Measurements from ENCODE around the gene NACC1. TPM values are rescaled to one million over a fixed set of nuclear protein-coding genes. Genes with fewer than 3 reads are reported as not detected.

NACC1 gene
- total RNA-seq, 1 experiment from 2014 or later: 133 TPM

- H3K4me3 ChIP-seq: no peak overlapping the region
- no peaks in the 10 kb centered on the region for H4K20me1 ChIP-seq (ENCODE audit: insufficient read depth)
- no peaks in the 10 kb centered on the region for H3K79me2 ChIP-seq (ENCODE audit: low read depth)
- intact Hi-C loops (cut with micrococcal nuclease; ENCODE audit: unreplicated experiment): no loop called here
- no TSS peak for BruUV-seq (replicated peaks)
- H3K9me3 ChIP-seq (ENCODE audit: insufficient read depth, low read depth): no peaks in the 10 kb centered on the region
- no peak overlapping the region for H2AFZ ChIP-seq
- no peaks in the 10 kb centered on the region for H3K4me1 ChIP-seq (replicated peaks; ENCODE audit: insufficient read depth)
- no peak overlapping the region for H3K4me2 ChIP-seq
- TF ChIP-seq, protein P1, sequence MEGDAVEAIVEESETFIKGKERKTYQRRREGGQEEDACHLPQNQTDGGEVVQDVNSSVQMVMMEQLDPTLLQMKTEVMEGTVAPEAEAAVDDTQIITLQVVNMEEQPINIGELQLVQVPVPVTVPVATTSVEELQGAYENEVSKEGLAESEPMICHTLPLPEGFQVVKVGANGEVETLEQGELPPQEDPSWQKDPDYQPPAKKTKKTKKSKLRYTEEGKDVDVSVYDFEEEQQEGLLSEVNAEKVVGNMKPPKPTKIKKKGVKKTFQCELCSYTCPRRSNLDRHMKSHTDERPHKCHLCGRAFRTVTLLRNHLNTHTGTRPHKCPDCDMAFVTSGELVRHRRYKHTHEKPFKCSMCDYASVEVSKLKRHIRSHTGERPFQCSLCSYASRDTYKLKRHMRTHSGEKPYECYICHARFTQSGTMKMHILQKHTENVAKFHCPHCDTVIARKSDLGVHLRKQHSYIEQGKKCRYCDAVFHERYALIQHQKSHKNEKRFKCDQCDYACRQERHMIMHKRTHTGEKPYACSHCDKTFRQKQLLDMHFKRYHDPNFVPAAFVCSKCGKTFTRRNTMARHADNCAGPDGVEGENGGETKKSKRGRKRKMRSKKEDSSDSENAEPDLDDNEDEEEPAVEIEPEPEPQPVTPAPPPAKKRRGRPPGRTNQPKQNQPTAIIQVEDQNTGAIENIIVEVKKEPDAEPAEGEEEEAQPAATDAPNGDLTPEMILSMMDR (conservative IDR thresholded peaks at IDR 0.05): no peak
- no peak for TF ChIP-seq EZH2 (IDR thresholded peaks at IDR 0.05; ENCODE audit: low read depth)
- no peak overlapping the region for H3K27ac ChIP-seq
- no peaks in the 10 kb centered on the region for H3K9me2 ChIP-seq (ENCODE audit: insufficient read depth)
- DNase-seq: no peak
- CTCF ChIA-PET: no interaction called here
- H3F3A ChIP-seq (ENCODE audit: insufficient read depth, low read depth): peaks cover 5% of the 10 kb centered on the region
- H3K27me3 ChIP-seq (ENCODE audit: insufficient read depth, low read depth): no peaks in the 10 kb centered on the region
- POLR2A ChIA-PET (ENCODE audit: unreplicated experiment): no interaction called here
- no peaks in the 10 kb centered on the region for H3K36me3 ChIP-seq (ENCODE audit: low read depth)
Measured at GRCh38 chr19:13187419-13187818, 69.4 kb downstream of the NACC1 start.

DNA sequence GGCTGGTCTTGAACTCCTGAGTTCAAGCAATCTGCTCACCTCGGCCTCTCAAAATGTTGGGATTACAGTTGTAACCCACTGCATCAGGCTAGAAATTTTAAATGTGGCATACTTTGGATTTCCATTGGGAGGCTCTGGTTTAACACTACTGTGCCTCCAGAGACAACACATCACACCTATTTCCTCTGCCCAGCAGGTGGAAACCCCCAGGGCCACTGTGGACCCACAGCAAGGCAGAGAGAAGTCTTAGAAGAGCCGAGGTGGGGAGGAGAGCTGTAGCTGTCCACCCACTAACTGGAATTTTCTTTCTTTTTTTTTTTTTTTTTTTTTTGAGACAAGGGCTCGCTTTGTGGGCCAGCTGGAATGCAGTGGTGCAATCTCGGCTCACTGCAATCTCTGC is 71.5 kb downstream of the NACC1 start:
- no peaks in the 10 kb centered on the region for H3K27me3 ChIP-seq (ENCODE audit: insufficient read depth, low read depth)
- H4K20me1 ChIP-seq (ENCODE audit: insufficient read depth): no peaks in the 10 kb centered on the region
- DNase-seq: no peak
- ChIA-PET CTCF (no interaction called here), POLR2A (ENCODE audit: unreplicated experiment) (interaction anchor here (0.6 kb wide), 2 partner anchors 12 to 76 kb away, joined by 5 to 23 read pairs; no protein-coding TSS in a partner anchor)
- no peaks in the 10 kb centered on the region for H3K79me2 ChIP-seq (ENCODE audit: low read depth)
- H3K4me1 ChIP-seq (replicated peaks; ENCODE audit: insufficient read depth): no peaks in the 10 kb centered on the region; the same call in 1 of the 2 replicates
- no TSS peak for BruUV-seq (replicated peaks)
- H3K27ac ChIP-seq: no peak overlapping the region
- intact Hi-C loops (cut with micrococcal nuclease; ENCODE audit: unreplicated experiment): no loop called here
- H3K9me2 ChIP-seq (ENCODE audit: insufficient read depth): no peaks in the 10 kb centered on the region
- H3K4me2 ChIP-seq: no peak overlapping the region
- H3F3A ChIP-seq (ENCODE audit: insufficient read depth, low read depth): peaks cover 5% of the 10 kb centered on the region
- no peak overlapping the region; the same call in 1 of the 2 replicates for H2AFZ ChIP-seq
- no peaks in the 10 kb centered on the region for H3K36me3 ChIP-seq (ENCODE audit: low read depth)
- H3K9me3 ChIP-seq (ENCODE audit: insufficient read depth, low read depth): no peaks in the 10 kb centered on the region
- H3K4me3 ChIP-seq: no peak overlapping the region
- TF ChIP-seq, protein P1 (conservative IDR thresholded peaks at IDR 0.05): no peak
- TF ChIP-seq EZH2 (IDR thresholded peaks at IDR 0.05; ENCODE audit: low read depth): no peak

Other genes starting within 250 kb of the NACC1 start
- 68.4 and 81.0 TPM in 2 replicates for gene DNASE2, start 236.8 kb upstream of the NACC1 start, total RNA-seq (2021)
- 0.22 and 0.25 TPM in 2 replicates for gene KLF1, start 231.1 kb upstream of the NACC1 start, total RNA-seq (2021)
- 23.2 and 27.8 TPM in 2 replicates for gene GCDH, start 227.1 kb upstream of the NACC1 start, total RNA-seq (2021)
- gene SYCE2, start 199.0 kb upstream of the NACC1 start, total RNA-seq (2021): 2.1 and 2.6 TPM in 2 replicates
- 53.7 and 76.5 TPM in 2 replicates for gene FARSA, start 184.6 kb upstream of the NACC1 start, total RNA-seq (2021)
- 606 and 727 TPM in 2 replicates for gene CALR, start 179.7 kb upstream of the NACC1 start, total RNA-seq (2021)
- 186 and 187 TPM in 2 replicates for gene RAD23A, start 172.4 kb upstream of the NACC1 start, total RNA-seq (2021)
- 29.1 and 32.5 TPM in 2 replicates for gene GADD45GIP1, start 161.0 kb upstream of the NACC1 start, total RNA-seq (2021)
- gene DAND5, start 148.7 kb upstream of the NACC1 start, total RNA-seq (2021): 0.20 and 0.28 TPM in 2 replicates
- 19.7 and 24.2 TPM in 2 replicates for gene NFIX, start 122.8 kb upstream of the NACC1 start, total RNA-seq (2021)
- 0.24 TPM in 1 of 2 replicates, not detected in the other for gene LYL1, start 15.4 kb upstream of the NACC1 start, total RNA-seq (2021)
- 44.1 and 51.1 TPM in 2 replicates for gene TRMT1, start 1.5 kb upstream of the NACC1 start, total RNA-seq (2021)
- 86.2 and 89.6 TPM in 2 replicates for gene STX10, start 32.1 kb downstream of the NACC1 start, total RNA-seq (2021)
- gene IER2, start 32.1 kb downstream of the NACC1 start, total RNA-seq (2021): 72.7 and 95.5 TPM in 2 replicates